22Rv1 (cell line): Measurements from ENCODE around the gene ALOX5.

ENCODE experiments used
- H3K27ac ChIP-seq: fragments of 450-650 bp; 2 replicates; pipeline ENCODE4 v1.5.1; 2017
- ZFX ChIP-seq: fragments of 450-650 bp; IDR thresholded peaks from 2 replicates; pipeline ENCODE4 v1.6.1; 2017; ENCODE audit warnings: antibody characterized with exemption, borderline replicate concordance
- TF ChIP-seq, protein P1 (sequence below): fragments of 450-650 bp; IDR thresholded peaks from 2 replicates; pipeline ENCODE4 v1.5.1; 2017; ENCODE audit warnings: mild to moderate bottlenecking

Gene ALOX5

DNA sequence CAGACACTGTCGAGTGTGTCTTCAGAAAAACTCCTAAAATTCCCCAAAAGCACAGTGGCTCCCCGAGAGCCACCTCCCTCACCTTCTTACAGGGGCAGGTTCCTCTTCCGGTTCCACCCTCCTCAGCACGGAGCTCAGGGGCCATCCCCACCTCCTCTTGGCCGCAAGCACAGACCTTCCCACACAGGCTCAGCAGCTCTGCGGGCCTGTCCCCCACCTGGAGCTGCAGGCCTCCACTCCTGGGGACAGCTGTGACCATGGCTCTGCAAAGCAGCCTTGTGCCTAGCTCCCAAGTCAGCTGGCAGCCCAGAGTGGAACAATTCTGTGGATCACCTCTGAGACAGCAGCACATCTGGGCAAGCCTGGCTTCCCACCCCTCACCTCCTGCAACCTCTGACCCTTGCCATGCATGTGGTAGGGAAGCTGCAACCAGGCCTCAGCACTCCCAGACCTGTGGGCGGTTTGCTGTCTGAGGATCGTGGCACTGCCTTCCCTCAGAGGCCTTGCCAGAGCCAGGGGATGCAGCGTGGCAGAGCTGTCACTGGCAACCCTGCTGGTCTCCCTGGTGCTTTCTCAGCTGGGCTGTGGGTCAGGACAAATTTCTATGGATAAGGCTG, 79.7 kb downstream of the ALOX5 start:
- H3K27ac ChIP-seq, result no peak overlapping the region

DNA sequence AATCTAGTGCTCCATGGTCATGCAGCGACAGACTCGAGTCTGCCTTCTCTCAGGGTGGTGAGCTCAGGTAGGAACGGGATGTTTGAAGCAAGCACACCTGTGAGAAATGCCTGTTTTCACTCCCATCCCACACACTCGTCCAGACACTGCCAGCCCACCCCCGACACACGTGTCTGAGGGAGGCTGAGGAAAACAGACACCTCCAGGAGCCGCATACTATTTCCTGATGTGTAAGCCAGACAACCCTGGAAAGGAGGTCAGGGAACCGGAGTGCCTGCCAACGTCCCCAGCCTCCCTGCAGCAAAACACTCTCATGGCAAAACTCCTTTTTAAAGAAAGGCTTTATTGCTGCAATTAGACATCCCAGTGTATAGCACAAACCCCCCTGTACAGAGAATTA, 80.2 kb downstream of the ALOX5 start:
- no peak overlapping the region for H3K27ac ChIP-seq

More for the DNA sequence above, 79.7 kb downstream of the ALOX5 start:
- TF ChIP-seq, protein P1, sequence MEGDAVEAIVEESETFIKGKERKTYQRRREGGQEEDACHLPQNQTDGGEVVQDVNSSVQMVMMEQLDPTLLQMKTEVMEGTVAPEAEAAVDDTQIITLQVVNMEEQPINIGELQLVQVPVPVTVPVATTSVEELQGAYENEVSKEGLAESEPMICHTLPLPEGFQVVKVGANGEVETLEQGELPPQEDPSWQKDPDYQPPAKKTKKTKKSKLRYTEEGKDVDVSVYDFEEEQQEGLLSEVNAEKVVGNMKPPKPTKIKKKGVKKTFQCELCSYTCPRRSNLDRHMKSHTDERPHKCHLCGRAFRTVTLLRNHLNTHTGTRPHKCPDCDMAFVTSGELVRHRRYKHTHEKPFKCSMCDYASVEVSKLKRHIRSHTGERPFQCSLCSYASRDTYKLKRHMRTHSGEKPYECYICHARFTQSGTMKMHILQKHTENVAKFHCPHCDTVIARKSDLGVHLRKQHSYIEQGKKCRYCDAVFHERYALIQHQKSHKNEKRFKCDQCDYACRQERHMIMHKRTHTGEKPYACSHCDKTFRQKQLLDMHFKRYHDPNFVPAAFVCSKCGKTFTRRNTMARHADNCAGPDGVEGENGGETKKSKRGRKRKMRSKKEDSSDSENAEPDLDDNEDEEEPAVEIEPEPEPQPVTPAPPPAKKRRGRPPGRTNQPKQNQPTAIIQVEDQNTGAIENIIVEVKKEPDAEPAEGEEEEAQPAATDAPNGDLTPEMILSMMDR, result no peak
- TF ChIP-seq ZFX, result no peak

DNA sequence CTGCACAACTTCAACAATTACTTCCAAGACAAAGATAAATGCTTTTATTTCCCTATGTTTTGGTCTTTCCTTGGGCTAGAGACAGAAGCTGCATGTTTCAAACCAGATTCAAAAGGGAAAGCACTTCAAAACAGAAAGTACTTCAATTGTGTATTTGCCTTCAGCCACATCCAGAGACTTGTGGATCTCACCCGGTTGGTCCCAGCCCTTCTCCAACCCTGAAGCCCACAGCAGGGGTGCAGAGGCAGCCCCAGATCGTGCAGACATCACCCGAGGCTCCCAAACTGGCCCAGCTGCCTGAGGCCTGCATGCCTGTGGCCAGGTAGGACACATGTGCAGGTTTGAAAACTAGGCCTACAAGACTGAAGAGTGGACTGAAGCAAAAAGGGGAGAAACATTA, 80.8 kb downstream of the ALOX5 start:
- H3K27ac ChIP-seq, result no peak overlapping the region
- TF ChIP-seq ZFX, result no peak
- TF ChIP-seq, protein P1, result no peak

More for the DNA sequence above, 80.2 kb downstream of the ALOX5 start:
- TF ChIP-seq, protein P1, result no peak
- TF ChIP-seq ZFX, result no peak

DNA sequence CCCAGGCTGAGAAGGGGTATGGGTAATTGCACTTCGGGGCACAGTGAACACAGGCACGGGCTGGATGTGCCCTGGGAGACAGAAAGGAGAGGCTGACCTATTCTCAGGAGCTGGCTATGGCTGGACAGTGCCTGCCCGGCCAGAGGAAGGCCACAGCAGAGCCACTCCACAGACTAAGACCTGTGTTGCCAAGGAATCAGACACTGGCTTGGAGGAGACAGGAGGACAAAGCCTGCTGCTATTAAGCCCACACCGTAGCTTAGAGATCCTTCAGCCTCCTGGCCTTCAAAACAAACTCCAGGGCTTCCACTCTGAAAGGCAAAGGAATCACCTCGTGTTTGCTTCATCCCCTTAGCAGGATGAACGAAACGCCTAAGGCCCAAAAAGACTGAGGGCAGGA, 82.2 kb downstream of the ALOX5 start:
- no peak for TF ChIP-seq ZFX
- TF ChIP-seq, protein P1, result no peak
- no peak overlapping the region for H3K27ac ChIP-seq

DNA sequence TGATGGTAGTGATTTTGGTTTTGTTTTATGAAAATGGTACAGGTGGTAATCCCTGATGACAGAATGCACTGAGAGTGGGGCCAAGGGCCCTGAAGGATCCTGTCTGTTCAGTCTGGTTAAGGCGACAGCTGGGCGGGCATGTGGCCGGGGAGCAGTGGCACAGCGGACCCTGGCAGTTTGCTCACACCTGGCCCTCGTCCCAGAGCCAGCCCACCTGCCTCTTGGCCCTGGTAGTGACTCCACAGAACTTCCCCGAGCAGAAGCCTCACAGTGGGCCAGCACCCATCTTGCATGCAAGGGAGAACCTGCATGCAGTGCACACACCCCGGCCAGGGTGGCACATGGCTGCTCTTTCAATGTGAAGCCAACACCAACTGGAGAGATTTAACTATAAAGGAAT, 82.8 kb downstream of the ALOX5 start:
- no peak for TF ChIP-seq ZFX
- TF ChIP-seq, protein P1, result no peak
- H3K27ac ChIP-seq, result no peak overlapping the region

DNA sequence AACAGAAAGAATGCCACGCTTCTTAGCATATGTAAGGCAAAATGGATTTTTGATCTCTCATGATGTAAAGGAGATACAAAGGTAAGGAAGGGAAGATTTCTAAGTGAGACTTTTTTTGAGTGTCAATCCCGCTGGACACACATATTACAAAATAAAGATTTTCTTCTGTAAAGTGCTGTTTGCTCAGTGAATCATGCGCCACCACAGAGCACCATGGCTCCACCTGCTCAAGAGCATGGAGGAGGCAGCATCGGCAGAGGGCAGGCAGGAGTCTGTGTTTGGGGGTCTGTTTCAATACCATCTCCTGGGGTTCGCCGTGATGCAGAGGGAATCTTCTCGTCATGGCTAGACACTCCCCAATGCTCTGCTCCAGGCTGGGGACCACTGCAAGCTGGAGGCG, 83.5 kb downstream of the ALOX5 start:
- TF ChIP-seq, protein P1, result no peak
- no peak for TF ChIP-seq ZFX
- no peak overlapping the region for H3K27ac ChIP-seq

DNA sequence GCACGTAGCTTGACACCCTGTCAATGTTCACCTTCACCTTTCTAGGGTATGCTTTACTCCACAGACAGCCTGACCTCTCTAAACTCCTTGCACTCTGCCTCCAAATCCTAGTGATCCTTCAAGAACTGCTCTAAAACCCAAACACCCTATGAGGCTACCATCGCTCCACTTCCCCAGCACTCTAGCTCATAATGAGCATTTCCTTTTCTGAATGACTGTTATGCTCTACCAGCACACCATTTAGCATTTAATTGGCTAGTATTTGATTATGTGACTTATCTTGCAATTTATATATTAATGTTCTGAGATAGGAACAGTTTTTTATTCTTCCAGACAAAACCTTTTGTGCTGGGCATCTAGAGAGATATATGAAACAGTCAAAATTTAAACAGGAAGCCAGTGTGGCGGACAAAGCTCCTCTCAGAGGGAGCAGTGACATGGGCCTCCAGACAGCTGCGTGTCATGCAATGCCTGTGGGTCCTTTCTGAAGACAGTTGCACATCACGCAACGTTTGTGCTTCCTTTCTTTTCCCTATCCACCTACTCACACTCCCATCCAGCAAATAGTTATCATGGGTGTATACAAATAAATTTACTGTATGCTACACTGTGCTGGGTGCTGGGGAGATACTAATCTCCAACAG, 86.3 kb downstream of the ALOX5 start:
- TF ChIP-seq, protein P1, result no peak
- no peak for TF ChIP-seq ZFX
- no peak overlapping the region for H3K27ac ChIP-seq
